SW480 (cell line): ENCODE data around the gene COL25A1.
"Not testable (repeated sequence)": the region's sequence is repeated elsewhere in the genome, so short reads cannot be mapped to it uniquely, and the experiment has no call there.

Source experiments
- DNase-seq: peaks from one replicate; pipeline ENCODE4 v3.0.0-alpha.2; 2016; ENCODE audit warnings: low spot score

COL25A1 gene

DNA sequence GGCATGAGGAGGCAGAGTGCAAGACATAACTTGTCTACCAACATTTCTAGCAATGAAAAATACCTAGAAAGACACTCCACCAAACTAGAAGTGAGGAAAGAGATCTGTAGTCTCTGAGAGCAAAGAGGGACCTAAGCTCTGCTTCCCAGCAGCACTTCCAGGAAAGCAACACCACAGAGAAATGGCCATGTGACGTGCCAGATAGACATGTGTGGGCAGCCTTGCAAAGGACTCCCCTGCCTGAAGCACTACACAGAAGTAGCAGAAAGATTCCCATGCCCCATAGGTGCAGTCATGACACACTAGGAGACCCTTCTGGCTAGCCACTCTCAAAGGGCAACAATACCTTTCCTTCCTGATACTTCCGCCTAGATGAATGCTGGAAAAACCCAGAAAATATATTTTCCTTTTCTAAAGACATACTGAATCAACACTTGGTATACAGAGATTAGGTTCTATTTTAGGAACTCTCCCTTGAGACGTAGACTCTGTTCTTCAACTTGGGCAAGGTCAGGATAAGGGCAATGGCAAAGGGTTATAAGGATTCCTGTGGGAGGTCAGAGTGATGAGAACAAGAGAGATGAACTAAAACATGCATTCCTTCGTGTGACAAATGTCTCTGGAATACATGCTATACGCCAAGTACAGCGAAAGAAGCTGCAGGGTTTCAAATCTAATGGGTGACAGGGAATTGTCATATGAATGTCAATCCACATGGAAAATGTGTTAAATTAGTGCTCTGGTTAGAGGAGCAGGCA, 352.1 kb downstream of the COL25A1 start:
- no peak for DNase-seq

DNA sequence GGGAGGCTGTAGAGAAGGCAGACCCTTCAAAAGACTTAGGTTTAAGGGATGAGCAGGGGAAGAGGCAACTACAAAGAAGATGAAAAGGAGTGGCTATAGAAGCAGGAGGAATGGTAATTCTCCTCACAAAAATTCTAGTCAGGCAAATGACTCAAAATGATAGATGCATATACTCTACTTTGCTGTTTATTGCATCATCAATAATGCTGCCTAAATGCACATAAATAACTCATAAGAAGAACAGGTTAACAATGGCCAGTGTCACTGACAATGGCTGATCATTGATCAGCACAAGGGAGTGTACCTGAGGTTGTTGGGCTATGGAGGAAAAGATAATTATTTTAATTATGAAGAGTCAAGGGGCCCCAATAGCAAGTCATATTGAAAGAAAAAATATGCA, 354.9 kb downstream of the COL25A1 start:
- DNase-seq: no peak

DNA sequence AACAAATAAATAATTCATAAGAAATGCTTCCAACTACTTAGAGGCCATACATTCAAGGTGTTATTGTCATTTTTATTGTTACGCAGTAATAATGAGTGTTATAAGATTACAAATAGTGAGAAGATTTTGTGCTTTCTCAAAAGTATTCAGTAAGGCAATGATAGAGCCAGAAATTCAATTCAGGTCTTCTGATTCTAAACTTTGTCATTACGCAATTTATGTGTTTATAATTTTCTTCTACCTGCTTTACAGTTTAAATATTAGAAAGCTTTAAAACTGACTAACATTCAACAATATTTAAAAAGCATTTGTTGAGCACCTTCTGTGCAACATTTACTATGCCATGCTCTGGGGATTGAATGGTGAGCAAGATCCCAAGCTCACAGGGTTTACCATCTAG, 356.2 kb downstream of the COL25A1 start:
- DNase-seq: no peak

DNA sequence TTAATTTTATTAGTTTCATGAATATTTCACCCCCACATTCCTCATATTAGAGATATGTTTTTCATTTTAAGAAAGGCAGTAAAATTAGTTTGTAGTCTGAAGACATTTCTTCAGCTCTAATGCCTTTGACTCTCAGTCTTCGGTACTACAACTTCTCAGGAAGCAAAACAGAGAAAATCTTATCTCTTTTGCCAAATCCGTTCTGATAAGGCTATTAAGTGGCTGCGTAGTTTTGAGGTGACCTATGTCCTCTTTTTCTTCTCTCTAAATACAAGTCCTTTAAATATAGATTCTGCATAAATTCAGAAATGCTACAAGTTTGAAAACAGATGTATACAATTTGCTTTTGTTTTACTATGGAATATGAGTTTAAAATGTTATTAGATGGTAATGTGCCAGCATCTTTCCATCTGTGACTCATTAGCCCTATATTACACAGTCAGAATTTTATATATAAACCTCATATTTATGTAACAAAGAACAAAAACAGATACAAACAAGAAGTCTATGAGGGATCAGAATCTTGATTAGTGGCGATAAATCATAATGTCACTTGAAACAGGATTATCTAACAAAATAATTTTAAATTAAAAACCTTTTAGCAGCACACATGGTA, 358.4 kb downstream of the COL25A1 start:
- no peak for DNase-seq

DNA sequence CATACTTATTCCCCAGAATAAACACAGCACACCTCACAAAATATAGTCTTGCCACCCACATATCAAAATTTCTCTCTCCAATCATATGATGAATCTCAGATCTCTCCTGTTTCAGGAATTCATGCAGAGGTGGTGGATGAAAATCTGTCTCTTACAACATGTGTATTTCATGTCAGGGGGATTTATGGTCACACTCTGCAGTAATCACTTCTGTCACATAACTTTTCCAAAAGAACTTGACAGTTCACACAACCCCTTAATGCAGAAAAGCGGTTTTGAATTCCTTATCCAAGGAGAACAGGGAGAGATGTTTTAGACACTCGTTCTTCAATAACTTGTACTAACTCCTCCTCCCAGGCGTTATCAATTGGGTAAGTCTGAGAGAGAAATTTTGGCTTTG, 359.1 kb downstream of the COL25A1 start:
- no peak for DNase-seq

DNA sequence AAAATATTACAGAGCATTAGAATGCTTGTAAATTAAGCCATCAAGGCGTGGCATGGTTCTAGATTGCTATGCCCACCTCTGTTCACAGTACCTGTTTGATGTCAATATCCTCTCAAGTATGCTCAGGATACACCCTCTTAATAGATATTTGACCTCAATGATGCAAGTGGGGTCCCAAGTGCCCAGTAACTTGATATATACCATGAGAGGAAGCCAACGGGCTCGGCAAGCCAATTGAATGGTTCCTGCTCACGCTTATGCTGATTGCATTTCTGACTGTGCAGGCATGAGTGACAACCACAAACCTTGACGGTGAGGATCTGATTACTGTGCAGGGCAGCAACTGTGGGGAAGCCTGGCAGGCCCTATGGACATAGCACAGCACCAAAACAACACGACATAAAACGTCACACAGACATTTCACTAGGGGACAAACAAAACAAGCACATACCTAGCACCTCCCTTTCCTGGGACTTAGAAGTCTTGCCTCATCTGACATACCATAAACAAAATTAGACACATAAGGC, 360.5 kb downstream of the COL25A1 start:
- no peak for DNase-seq

DNA sequence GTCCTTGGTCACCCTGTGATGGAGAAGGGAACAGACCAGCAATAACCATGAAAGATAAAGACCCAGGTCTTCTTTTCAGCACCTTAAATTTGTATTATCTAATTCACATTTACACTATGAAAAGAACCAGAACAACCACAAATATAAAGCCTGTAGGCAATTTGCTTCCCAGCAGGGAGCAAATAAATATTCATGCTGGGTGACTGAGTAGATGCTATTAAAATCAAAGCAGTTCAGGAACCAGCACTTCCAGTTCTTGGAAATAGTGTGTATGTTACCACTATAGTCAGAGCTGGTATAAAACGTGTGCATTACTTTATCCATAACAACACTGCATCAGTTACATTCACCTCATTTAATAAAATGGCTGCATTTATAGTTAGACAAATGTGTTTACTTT, 361.8 kb downstream of the COL25A1 start:
- no peak for DNase-seq

DNA sequence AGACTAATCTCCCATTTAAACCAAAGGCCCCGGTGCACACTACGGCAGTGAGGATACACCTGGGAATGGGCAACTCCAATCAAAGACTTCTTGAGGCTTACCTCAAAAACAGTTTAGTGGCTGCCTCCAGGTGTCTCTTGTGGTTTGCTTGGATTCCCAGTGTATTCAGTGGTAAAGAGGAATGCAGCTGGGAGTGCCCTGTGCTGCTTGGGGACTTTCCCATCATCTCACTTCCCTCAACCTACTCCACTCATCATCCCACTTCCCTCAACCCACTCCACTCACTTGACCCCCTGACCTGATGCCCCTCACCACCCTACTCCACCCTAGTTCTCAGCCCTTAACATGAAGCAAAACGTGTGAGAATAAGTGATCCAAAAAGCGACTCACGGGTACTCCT, 362.3 kb downstream of the COL25A1 start:
- peak; percentile 72 for DNase-seq

DNA sequence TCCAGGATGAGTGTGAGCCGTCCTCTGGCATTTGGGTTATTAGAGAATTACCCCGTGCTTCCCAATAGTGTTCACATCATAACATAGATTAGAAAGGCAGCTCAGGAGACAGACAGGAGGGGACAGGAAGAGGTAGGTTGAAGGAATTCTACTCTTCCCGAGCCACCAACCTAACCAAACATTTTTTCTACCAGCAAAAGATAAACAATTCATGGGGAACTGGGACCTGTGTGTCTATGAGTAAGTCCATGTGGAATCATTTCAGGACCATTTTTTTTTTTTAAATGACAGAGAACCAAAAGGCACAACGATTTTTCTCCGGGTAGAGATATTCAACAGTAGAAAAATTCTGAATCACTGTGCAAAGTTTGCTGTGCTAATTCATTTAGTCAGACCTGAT, 365.4 kb downstream of the COL25A1 start:
- peak; percentile 41 for DNase-seq

DNA sequence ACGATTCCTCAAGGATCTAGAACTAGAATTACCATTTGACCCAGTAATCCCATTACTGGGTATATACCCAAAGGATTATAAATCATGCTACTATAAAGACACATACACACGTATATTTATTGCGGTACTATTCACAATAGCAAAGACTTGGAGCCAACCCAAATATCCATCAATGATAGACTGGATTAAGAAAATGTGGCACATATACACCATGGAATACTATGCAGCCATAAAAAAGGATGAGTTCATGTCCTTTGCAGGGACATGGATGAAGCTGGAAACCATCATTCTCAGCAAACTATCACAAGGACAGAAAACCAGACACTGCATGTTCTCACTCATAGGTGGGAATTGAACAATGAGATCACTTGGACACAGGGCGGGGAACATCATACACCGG, 368.5 kb downstream of the COL25A1 start:
- DNase-seq: not testable (repeated sequence)

DNA sequence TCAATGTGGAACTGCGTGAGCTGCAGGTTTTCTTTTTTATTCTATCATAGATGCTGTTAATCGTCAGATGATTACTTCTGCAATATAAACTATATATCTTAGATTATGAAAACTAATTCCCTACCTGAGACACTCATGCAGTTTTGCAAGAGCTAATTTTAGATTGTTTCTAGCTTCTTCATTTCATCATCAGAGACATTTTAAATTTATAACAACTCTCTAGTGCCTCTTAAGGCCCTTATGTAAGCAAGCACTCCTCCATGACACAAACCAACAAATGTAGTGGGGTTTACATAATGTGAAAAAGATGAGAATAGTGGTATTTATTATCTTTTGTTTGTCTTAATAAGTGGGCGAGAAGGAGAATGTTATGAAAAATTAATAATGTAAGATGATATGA, 369.4 kb downstream of the COL25A1 start:
- no peak for DNase-seq

DNA sequence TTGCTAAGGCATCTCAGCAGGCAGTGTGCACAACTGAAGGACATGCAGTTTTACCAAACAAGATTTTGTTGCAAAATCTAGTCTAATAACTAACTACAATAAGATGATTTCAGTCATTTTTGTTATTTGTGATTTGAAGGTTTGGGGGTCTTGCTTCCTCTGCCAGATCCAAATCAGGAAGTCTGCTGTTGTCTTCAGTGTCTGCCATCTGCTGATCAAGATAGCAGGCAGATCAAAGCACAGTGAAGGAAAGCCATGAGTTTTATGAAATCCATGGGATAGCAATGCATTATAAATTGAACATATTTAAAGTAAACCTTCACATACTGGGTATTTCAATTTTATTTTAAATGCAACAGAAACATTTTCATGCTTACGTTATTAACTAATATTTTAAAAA, 370.5 kb downstream of the COL25A1 start:
- no peak for DNase-seq

DNA sequence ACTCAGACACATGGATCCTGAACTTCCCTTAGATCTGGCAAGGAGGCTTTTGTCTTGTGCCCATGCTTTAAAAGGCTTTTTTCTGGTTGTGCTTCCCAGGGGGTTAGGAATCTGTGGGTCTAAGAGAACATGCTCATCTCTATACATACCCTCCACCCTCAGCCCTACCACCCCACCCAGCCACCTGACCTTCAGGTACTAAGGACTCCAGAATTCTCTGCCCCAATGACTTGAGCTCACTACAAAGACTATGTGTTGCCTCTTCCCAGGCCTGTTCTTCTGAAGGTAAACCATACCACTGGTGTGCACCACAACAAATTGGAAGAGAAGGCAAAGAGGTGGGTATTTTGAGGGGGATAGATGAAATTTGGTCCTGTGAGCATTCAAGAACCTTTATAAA, 372.3 kb downstream of the COL25A1 start:
- DNase-seq: no peak

DNA sequence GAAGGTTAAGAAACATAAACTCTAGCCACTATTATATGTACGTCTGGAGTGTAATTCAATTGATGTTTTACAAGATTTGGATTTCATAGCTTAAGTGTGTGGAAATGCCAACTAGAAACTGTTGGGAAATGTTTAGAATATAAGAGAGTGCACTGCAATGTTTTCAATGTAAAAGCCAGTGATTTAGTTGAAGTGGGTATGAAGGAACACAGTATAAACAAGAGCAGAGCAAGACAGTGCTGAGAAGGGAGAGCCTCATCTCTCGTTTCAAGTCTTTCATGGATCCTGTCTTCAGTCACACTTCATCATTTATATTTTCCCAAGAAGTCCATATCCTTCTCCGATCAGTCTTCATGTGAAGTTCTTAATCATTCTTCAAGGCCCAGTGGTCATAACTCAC, 375.7 kb downstream of the COL25A1 start:
- no peak for DNase-seq

DNA sequence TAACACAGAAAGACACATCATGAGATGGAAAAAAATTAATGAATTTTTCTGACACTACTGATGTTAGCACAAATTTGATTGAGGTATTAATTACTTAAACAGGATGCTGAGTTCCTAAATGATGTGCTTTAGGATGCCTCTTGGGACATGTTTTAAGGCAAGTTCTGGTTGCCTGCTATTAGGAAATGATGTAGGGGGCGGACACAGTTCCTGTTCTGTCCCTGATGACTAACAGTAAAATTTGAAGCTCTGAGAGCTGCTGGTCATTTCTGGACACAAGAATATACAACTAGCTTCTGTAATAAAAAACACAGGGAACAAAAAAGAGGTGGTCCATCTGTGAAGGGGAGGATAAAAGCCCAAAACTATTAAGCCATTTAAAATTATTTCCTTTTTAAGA, 376.4 kb downstream of the COL25A1 start:
- DNase-seq: no peak

DNA sequence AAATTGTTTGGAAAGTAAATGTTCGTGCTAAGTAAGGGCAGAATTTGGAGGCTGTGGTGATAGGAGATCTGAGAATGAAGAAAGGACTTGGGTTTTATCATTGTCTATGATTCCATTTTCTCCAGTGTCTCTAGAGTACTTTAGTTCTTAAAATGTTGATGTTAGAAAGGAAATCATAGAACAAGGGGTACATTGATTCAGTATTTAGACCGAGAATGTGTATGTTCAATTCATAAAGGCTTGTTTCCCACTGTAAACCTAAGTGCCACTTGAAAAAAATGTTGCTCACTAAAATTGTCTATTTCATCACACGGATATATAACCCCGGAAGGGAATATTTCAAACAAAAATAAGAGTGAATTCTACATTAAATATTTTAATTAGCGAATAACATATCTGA, 380.3 kb downstream of the COL25A1 start:
- DNase-seq: no peak

DNA sequence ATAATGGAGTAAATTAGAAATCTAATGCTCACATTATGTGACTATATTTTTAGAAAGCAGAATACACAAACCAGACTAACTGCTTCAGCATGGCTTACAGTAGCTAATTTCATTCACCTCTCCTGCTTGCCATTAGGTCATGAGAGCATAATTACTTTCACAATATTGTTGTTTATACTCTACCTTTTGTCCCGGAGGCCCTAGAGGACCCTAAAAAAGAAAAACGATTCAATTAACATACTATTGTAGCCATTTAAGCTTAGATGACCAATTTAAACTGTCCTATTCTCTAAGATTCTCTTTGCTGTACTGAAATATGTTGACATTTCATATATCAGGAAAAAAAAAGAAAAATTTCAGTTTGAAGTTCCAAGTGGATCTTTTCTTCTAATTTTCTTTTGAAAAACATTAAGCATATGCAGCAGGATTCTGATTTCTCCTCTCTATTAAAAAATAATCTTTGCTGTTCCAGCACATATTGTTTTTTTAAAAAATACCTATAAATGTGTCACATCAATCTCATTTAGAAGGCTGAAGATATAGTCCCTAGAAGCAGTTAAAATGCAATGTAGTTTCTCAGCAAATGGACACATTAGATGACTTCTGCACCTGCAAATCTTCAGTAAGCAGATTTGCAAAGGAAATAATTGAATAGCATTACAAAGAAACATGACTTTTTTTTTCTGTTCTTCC, 381.9 kb downstream of the COL25A1 start:
- DNase-seq: no peak

DNA sequence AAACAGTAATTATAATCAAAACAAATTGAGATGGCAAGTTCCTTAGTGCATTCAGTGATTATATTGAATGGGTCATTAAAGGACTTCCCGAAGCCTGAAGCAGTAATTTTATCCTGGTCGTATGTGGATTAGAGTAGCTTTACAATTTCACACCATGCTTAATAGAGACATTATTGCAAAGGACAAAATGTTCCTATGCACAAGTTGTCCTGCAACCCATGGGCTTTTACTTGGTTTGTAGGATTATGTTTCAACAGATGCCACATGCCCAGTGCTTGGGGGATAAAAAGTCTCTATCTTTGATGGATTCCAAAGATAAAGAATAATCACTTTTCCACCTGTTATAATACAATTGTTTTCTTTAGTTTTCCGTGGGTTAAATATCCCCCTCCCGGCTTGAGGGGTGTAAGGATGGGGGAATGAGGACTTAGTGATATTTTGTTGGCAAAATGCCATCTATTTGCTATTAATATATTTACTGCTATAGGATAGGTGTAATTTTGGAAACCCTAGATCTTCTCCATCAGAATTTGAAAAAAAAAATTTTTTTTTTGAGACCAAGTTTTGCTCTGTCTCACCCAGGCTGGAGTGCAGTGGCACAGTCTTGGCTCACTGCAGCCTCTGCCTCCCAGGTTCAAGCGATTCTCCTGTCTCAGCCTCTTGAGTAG, 383.1 kb downstream of the COL25A1 start:
- DNase-seq: no peak

DNA sequence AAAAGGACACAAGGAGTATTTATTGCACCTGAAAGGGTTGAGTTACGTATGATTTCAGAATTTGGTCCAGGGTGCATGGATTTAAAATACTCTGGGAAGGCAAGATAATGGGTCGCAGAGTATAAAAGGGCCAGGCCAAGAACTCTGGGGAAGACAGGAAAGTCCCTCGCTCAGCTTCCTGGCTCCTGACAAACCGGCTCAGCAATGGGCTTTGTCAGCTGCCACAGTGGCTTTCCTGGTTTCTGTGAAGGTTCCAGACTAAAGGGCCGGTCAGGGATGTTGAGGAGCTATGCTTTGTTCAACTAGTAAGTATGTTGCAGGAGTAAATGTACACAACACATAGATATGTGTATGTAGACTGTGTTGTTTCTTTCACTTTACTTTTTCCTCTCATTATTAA, 385.2 kb downstream of the COL25A1 start:
- DNase-seq: no peak

DNA sequence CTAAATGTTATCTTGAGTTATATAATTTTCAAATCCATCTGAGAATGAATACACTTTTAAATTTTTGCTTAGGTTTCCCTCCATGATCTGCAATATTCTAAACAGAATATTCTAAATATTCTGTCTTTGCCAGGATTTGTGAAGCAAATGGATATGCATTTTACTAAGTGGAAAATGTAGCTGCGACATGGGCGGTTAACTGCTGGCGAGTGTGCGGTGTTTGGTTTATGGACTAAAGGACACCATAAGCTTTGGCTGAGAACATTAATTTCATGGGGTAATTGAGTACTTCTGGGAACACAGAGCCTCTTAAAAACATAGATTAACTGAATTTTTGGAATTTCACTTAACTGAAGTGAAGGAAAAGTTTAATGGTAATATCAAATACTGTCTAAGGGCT, 385.8 kb downstream of the COL25A1 start:
- no peak for DNase-seq

DNA sequence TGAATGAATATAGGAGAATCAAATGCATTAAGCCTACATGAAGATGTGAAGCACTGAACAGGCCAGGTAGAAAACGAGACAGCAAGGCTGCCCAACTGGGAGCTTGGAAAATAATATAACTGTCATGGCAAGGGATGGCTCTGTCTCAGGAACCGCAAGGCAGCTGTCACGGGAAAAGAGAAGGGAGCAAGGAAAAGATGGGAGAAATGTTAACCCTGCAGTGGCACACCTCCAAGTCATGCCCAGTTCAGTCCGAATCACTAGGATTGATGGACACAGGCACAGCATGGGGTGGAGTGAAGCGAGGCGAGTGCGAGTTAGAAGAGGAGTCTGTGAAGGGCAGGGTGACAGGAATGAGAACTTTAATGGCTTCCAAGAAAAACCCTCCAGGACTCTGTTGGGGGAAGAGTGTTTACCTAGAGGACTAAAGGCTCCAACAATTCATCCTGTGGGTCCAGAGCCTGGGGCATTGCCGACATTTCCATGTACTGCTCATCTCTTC, 395.5 kb downstream of the COL25A1 start:
- no peak for DNase-seq

DNA sequence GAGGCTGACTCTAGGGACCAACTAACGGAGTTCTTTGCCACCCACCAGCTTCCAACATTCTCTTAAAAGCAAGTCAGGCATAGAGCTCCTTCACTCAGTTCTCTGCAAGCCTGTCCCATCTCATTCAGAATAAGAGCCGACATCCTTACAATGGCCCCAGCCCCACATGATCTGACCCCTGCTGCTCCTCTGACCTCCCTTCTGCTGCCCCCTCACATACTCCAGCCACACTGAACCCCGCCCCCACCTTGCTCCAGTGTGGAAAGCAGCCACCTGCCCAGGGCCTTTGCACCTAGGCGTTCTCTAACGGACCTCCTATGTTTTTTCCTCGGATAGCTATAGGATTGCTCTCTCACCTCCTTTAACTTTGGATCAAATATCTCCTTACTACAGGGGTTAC, 396.5 kb downstream of the COL25A1 start:
- DNase-seq: no peak
